Right lobe of liver (tissue), 4 donors: ENCODE measurements around the gene MIEN1.

Experiments
- POLR2A ChIP-seq: fragments of 450-650 bp; IDR thresholded peaks from one replicate; pipeline ENCODE4 v1.6.1; 2017; ENCODE audit warnings: antibody characterized with exemption, mild to moderate bottlenecking
- TF ChIP-seq, protein P1 (sequence below), 4 donors: fragments of 200-600 bp in 3 of 4; fragments of 450-650 bp in 1 of 4; IDR thresholded peaks; one replicate each; pipeline versions ENCODE4 v1.5.1 to v1.8.0; 2016 to 2022; ENCODE audit warnings: antibody characterized with exemption in 4 of 4, mild to moderate bottlenecking in 2 of 4
- donor health status: DM: no; HTN: no; CAD: no.
- donor health status: DM: no; HTN: no; CAD: no.
- donor health status: DM: no; HTN: yes; CAD: no.

DNA sequence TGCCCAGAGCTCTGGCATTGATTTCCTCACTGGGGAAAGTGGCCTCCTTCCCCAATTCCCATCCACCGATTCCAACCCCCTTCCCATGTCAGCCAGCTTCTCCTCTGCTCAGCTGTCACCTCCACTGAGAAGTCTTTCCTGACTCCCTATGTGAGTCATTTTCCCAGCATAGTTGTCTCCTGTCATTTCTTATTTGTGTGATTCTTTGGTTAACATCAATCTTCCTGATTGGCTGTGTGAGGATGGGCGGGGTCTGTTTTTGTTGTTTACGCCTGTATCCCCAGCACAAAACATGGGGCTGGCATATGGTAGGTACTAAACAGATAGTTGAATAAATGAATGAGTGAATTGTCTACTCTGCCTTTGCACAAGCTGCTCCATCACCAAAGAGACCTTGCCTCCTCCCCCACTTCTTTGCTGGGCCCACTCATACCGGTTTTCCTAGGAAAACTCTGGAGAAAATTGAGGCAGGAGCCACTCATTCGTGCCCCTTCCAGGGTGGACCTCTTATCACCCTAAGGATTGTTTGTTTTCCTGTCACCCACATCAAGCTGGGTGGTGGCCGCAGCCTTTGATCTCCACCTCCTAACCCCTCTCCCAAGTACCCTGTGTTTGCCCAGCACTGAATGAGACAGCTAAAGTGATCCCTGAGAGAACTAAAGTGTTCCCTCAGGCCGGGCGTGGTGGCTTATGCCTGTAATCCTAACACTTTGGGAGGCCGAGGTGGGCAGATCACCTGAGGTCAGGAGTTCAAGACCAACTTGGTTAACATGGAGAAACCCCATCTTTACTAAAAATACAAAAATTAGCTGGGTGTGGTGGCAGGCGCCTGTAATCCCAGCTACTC is 6.2 kb upstream of the MIEN1 start:
- TF ChIP-seq, protein P1, sequence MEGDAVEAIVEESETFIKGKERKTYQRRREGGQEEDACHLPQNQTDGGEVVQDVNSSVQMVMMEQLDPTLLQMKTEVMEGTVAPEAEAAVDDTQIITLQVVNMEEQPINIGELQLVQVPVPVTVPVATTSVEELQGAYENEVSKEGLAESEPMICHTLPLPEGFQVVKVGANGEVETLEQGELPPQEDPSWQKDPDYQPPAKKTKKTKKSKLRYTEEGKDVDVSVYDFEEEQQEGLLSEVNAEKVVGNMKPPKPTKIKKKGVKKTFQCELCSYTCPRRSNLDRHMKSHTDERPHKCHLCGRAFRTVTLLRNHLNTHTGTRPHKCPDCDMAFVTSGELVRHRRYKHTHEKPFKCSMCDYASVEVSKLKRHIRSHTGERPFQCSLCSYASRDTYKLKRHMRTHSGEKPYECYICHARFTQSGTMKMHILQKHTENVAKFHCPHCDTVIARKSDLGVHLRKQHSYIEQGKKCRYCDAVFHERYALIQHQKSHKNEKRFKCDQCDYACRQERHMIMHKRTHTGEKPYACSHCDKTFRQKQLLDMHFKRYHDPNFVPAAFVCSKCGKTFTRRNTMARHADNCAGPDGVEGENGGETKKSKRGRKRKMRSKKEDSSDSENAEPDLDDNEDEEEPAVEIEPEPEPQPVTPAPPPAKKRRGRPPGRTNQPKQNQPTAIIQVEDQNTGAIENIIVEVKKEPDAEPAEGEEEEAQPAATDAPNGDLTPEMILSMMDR (IDR thresholded peaks at IDR 0.05), result no peak
- no peak for TF ChIP-seq POLR2A
